Cardiac septum (tissue), 1 donor: ENCODE results near the gene RBM15. TPM values are rescaled to one million over a fixed set of nuclear protein-coding genes. Genes with fewer than 3 reads are reported as not detected.

Experiments used
- DNase-seq: peaks from one replicate; pipeline ENCODE4 v3.0.0-alpha.2; 2020; ENCODE audit warnings: low spot score
- intact Hi-C: fragments of 100-400 bp; cut with DNase I; formaldehyde crosslinking; loops from one replicate; pipeline ENCODE4 v1.14.0; 2022
- long read RNA-seq: library from polyadenylated mRNA; unstranded; transcript quantifications from one replicate; pipeline ENCODE4 v2.0.0, GENCODE V29; 2021
- total RNA-seq: library from RNA; stranded (reverse); fragmentation: NEBNext Ultra II Directional; extraction: Animal tissue kit (Norgen Biotek cat#: 25700); gene quantifications from one replicate; pipeline ENCODE4 v1.2.1, GENCODE V29; 2021
- donor health status: DM: no; HTN: no; CAD: no.

The RBM15 gene, protein sequence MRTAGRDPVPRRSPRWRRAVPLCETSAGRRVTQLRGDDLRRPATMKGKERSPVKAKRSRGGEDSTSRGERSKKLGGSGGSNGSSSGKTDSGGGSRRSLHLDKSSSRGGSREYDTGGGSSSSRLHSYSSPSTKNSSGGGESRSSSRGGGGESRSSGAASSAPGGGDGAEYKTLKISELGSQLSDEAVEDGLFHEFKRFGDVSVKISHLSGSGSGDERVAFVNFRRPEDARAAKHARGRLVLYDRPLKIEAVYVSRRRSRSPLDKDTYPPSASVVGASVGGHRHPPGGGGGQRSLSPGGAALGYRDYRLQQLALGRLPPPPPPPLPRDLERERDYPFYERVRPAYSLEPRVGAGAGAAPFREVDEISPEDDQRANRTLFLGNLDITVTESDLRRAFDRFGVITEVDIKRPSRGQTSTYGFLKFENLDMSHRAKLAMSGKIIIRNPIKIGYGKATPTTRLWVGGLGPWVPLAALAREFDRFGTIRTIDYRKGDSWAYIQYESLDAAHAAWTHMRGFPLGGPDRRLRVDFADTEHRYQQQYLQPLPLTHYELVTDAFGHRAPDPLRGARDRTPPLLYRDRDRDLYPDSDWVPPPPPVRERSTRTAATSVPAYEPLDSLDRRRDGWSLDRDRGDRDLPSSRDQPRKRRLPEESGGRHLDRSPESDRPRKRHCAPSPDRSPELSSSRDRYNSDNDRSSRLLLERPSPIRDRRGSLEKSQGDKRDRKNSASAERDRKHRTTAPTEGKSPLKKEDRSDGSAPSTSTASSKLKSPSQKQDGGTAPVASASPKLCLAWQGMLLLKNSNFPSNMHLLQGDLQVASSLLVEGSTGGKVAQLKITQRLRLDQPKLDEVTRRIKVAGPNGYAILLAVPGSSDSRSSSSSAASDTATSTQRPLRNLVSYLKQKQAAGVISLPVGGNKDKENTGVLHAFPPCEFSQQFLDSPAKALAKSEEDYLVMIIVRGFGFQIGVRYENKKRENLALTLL
- total RNA-seq: 22.7 TPM
- long read RNA-seq, full-length matches to known transcripts: 18 of 23 reads
- long read RNA-seq, partial matches to known transcripts: 0 of 23 reads
- long read RNA-seq, other reads (novel, unspliced or antisense): 5 of 23 reads

DNA sequence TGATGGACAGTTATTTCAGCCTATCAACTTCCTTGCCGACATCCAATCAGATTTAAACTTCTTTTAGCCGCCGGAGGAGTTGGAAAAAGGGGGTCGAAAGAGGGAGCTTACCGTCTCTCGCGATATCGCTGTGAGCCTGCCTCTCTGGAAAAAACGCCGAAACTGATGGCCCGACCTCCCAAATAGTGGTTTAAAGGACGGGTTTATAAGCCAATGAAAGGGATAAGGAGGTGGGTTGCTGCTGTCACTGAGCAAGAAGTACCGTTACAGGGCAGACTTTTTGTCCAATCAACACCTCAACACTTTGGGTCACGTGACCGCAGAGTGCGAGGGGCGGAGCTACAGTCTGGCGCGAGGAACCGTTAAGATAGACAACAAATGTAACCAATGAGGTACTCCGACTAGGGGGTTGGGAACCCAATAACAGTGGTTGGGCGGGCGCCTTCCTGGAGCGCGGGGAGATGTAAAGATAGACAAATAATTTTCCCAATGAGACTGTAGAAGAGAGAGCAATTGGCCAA is at the start of gene RBM15:
RBM15 (plus strand) TSS at position 492 of the 521 bp plus-strand sequence; CDS start at position 521, 29 bp downstream.
- intact Hi-C loops: loop anchor here (1.0 to 2.0 kb wide), 2 partner anchors 68 to 129 kb away; partner anchors contain the start of genes KCNC4 and LAMTOR5
- DNase-seq: peak; percentile 98

DNA sequence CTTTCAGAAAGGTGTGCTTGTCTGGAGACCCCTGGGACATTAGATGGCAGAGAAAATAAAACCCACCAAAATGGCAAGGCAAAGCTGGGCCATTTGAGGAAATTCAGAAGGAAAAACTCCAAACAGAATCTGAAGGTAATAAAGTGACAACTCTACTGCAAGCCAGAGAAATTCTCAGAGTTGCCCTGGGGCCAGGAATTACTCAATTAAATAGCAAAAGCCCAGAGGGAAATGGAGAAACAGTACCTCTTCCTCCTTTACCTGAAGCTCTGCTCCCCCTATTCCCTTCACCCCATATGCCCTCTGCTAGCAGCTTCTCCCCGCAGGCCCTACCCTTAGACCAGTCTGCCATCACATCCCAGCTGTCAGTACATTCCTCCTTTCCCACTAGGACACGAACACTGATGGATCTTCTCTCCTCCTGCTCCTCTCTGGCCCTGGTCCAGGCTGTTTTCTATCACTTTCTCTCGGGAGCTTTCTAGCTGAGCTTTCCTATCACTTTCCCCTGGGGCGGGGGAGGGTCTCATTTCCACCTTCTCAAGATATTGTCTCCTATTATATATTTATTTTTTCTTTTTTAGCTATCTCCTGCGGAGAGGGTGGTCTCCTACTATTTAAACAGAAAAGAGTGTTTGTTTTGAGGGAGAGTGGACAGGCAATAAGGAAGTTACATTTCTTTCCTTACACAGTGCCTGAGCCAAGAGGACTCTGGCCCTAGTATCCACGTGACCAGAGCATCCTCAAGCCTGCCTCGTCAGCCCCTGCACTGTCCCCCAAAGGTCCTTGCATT is 47.7 kb upstream of the RBM15 start:
- no peak for DNase-seq
- intact Hi-C loops: no loop called here

DNA sequence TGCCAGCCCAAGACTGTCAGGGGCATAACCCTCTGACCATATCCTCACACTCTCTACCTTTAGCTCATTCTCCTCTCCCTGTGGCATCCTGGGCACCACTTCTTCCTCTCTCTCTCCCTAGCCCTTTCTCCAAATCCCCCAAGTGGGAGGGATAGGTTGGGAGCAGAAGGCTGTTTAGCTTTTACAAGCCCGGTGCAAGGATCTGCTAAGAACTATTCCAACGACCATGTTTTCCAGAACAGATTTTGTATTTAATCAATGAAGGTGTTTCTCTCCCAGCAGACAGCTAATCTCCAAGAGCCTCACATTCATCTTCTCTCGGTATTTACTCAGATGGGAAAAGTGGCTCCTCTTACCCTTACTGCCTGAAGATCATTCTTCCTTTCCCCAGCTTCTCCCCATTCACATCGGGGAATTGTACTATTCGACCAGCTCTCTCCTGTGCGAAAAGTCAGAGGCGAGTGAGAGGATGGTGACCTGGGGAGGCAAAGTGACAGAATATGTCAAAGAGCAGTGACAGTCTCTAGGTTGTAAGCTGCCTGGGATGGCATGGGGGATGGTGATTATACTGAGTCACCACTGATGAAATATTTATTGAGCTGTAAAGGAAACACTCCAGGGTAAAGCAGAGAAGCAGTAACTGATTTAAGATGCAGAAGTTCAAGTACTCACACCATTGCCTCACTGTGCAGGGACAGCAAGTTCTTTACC is 47.0 kb upstream of the RBM15 start:
- intact Hi-C loops: no loop called here
- no peak for DNase-seq

DNA sequence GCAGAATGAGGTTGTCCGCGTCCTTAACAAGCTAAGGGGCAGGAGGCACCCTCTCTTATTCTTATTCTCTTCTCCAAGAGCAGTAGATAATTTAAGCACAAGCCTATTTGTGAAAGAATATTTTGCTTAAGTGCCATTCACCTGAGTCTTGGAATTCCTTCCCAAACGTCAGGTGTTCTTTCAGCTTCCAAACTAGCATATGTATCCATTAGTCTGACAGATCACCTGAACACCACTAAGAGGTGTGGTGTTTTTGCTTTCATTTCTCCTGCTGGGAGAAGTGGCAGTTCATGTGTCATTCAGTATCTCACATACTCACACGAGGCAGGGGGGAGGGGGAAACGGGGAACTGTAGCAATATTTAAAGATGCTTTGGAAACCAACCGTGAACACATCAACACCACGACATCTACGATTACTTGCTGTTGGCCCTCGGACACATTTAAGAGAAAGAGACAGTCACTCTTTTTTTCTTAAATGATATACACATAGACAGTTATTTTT is 45.5 kb upstream of the RBM15 start:
- intact Hi-C loops: no loop called here
- no peak for DNase-seq

DNA sequence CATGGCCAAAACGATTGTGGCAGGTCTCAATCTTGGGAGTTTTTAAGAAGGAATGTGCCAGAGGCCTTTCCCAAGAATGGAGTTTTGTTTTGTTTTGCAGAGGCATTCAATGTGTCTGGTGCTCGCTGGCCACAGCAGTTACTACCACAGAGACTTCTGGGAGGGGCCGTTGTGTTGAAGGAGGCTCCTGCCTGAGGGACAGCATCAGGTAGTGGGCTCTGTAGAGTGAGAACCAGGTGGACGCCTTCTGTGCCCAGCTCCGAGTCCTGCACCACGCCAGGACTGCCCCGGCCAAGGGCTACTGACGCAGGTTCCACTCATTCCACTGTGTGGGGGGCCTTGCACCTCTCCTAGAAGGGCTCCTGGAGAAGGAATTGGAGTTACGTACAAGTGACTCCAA is 44.9 kb upstream of the RBM15 start:
- no peak for DNase-seq
- intact Hi-C loops: no loop called here

DNA sequence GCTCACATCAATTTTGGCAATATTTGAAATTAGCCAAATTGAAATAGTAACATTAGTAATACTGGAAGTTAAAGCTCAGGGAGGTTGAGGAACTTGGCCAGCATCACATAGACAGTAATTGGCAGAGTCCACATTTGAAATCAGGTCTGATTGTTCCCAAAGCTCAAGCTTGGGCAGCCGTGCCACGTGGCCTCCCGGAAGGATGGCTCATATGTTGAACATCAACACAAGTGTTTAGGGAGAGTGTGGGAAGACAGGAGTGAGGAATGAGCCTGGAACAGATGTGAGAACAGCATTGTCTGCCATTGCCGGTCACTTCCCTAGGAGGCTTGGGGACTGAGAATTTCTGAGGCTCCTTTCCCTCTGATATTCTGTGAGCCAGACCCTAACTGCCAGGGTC is 40.2 kb upstream of the RBM15 start:
- intact Hi-C loops: no loop called here
- no peak for DNase-seq

DNA sequence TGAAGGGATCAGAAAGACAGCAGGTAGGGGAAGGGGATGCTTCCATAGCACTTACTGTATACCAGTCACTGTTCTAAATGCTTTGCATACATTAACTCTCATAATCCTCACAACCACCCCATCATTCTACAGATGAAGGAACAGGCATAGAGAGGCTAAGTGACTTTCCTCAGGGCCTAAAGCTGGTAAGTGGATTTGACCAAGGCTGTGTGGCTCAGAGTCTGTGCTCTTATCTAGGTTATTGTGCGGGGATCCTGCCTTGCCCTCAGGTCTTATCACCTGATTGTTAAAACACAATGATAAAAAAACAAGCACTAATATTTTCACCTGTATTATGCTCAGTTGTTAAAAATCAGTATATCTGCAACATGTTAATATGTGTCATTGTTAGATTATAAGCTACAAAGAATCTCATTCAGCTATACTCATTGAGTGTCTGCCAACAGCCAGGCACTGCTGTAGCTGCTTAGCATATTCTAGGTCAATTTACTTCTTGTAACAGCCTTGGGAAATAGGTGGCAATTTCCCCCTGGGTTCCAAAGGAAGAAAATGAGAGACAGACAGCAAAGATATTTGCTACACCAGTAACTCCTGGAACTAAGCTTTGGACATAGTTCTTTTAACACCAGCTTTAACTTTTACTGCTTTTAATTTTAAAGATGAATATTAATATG is 38.6 kb upstream of the RBM15 start:
- no peak for DNase-seq
- intact Hi-C loops: no loop called here

DNA sequence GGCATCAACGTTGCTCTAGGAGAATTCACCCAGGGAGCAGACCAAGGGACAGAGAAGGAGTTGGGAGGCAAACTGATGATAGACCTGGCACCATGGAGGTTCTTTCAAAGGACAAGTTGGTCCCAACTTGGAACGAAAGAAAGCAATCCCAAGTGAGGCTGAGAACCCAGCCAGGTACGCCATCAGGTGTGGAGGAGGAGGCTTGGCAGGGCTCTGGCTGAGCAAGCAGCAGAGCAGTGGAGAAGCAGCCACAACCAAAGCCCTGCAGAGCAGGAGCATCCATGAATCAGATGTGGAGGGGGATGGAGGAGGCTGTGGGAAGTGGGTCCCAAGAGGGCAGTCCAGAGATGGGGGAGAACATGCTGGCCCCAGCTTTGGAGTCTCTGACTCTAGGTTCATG is 36.3 kb upstream of the RBM15 start:
- intact Hi-C loops: no loop called here
- no peak for DNase-seq

DNA sequence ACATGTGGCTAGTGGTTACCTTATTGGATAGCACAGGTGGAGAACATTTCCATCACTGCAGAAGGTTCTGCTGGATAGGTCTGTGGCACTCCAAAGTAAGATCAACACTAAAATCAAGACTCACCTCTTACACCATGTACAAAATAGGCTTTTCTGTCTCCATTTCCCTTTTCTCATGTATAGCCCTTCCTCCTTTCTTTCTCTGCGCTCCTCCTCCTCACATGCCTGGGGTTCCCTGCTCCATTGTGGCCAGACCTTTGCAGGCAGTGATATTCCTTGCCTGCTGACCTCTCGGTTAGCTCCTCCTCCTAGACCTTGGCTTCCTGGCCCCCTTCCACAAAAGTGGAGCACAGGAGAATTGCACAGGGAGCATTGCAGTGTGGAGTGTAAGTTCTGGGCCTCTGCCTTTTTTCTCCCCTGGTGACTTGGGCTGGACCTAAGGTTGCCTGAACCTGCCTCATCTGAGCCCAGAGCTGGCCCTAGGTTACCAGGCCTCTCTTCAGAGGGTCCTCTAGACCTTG is 33.2 kb upstream of the RBM15 start:
- DNase-seq: no peak
- intact Hi-C loops: no loop called here

DNA sequence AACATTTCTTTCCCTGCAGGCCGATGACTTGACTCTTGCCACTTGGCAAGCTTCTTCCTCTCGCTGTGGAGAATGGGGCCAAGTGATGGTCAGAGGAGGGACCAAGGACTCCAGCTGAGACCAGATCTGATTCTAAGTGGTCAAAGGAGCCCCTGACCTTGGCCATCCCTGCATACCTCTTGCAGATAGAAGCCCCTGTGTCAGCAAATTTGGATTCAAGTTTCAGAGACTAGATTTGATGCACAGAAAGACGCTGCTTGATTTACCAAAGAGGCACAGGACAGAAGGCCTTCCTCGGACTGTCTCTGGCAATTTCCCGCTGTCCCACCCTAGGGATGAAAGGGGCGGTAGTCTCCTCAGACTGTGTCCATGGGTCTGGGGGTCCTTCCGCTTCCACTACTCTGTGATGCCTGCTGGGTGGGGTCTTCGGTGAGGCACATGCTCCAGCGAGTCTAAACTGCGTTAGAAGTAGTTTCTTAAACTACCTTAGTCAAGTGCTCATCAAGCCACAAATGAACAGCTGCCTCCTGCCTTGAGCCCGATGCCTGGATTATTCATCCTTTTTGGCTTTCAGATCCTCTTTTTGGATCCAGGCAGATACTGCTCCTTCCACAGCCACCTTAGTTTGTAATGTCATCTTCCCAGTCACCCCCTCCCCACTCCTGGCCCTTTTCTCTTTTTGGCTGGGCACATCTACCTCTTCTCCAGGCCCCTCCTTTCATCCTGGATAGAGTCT is 31.8 kb upstream of the RBM15 start:
- intact Hi-C loops: no loop called here
- no peak for DNase-seq

DNA sequence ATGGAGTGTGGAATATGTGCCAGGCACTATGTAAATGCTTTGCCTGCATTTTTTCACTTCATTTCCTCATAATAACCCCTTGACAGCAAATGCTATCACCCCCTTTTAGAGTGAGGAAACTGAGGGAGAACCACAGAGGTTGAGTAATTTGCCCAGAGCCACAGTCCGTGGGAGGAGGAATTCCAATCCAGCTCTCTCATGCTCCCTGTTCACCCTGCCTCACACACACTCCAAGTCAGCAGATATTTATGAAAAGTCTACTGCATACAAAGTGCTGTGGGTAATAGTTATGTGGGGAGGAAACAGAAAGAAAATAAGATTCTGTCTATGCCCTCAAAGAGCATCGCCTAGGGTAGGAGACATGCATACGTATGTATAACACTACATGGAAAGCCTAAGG is 30.9 kb upstream of the RBM15 start:
- no peak for DNase-seq
- intact Hi-C loops: no loop called here

DNA sequence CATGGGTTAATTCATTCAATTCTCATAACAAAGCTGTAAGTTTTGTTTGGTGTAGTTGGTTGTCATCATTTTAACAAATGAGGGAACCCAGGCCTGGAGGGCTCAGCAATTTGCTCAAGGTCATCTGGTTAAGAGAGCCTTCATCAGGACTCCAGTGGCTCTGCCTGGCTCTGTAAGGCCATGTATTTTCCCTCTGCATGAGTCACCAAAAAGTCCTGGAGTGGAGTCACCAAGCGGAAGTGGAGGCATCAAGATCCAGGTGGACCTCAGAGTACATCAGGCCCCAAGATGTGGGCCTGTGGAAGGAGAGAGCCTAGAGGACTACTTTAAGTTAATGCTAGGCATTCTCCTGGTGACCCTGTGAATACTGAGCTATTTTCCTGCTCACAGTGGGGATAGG is 30.0 kb upstream of the RBM15 start:
- no peak for DNase-seq
- intact Hi-C loops: no loop called here

DNA sequence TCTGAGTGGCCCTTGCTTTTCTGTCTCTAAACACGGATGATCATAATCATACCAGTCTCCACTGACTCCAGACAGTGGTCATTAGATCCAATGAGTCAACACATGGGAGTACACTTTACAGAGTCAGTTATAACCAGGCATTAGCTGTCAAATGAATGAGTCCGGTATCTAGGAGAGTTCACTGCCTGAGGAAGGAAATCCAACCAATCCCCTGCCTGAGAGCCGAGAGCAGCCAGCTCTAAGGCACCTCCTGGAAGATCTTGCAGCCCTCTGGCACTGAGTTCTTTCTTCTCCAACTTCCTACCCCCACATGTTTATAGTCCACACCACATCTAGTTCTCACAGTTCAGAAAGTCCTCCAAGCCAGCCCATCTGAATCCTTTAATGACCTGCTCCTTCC is 29.4 kb upstream of the RBM15 start:
- intact Hi-C loops: loop anchor here (5.0 kb wide), 1 partner anchor 148 kb away; no protein-coding TSS in a partner anchor
- no peak for DNase-seq

DNA sequence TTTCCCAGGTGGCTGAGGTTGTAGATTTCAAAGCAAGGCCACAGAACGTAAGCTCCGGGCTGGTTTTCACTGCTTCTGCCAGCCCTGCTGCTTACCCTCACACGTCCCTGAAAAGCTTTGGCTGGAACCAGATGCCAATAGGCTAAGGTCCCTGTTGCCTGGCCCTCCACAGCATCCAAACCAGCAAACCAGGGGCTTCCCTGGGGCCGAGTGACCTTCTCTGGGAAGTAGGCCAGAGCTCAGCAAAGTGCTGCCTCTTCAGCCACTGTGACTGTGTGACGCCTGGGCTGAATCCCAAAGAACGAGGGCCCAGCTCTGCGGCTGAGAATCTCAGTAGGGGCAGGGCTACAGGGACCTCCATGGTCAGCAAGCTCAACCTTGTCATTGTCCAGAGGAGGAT is 28.9 kb upstream of the RBM15 start:
- DNase-seq: peak; percentile 78
- intact Hi-C loops: loop anchor here (5.0 kb wide), 1 partner anchor 147 kb away; no protein-coding TSS in a partner anchor

DNA sequence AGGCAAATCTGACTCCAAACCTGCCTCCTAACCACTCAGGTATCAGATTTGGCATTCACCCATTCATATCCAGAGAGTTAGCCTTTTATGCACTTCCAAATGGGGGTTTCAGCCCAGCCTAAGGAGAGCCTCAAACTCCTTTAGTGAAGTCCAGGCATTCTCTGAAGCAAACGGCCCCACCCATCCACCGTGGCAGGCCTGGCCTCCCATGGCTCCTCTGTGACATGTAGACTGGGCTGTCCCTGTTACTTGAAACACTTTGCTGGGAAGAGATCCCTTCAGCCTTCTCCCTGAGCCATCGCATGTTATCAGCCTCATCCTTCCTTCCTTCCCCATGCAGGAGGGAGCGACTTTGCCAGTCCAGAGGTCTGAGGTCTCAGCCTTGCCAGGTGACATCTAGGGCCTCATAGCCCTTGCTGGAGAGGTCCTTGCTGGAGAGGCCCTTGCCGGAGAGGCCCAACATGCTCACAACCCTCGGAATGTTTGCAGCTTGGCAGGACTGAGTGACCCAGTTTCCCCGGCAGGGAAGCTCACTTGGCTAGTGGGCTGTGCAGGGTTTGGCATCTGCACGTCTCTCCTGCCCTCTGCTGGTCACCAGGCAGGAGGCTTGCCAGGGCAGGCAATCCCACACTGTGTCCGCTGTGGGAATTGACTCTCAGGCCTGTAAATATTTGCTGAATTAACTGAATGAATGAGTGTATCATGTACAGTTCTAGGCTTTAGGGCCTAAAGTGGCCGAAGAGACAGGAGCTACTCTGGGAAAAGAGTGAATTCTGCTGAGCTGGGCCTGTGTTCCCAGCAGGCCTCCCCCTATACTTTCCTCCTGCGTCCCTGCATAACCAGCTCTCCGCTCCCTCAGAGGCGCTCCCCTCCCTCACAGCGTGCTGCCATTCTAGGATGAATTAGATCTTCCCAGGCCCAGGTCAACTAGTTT is 26.7 kb upstream of the RBM15 start:
- intact Hi-C loops: loop anchor here (1.0 to 5.0 kb wide), 3 partner anchors 104 to 145 kb away; no protein-coding TSS in a partner anchor
- peak; percentile 91 for DNase-seq

DNA sequence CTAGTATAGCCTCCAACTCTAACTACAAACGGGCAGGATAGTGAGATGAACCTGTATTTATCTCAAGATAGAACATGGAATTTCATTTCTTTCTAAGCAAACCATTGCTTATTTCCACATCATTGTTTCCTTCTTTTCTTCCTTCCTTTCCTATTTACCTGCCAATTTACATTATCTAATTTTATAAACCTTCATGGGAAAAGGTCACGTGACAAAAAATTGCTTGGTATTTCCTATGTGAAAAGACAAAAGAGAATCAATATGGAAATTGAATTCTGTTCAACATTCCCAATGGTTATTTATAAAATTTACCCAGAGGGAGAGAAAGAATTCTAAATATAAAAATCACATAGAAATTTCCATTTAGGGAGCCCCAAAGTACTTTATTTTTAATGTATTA is 22.4 kb upstream of the RBM15 start:
- no peak for DNase-seq
- intact Hi-C loops: no loop called here
